ENCODE measurements around the gene ZBTB40. TPM values are rescaled to one million over a fixed set of nuclear protein-coding genes. Genes with fewer than 3 reads are reported as not detected.

Gene ZBTB40
- total and polyA plus RNA-seq, 10 of the 15 experiments (the other 5 are each of a cell fraction or from before 2014, with no cell fraction given) = 1.9 to 14.4 (median 9.0) TPM

DNA sequence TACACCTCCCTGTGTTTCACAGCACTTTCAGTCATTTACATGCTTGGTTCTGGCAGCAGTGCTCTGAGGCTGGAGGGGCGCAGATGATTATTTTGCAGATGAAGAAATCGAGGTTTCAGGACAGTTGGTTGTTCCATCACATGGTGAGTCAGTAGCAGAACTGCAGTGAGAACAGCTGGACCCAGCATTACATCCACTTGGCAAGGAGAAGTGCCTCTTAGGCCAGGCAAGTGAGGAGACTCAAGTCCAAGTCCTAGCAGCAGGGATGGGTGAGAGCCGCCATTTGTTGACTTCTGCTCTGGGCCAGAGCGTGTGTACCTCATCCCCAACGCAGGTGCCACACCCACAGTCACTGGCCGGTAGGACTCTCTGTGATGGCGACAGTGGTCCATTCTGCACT is 84.9 kb downstream of the ZBTB40 start:
- BruUV-seq (replicated peaks) = no TSS peak
- SMC1A ChIA-PET (ENCODE audit: uncharacterized antibody, unreplicated experiment) = no interaction called here

More for the DNA sequence above, 84.9 kb downstream of the ZBTB40 start:
- intact Hi-C loops (cut with micrococcal nuclease; ENCODE audit: unreplicated experiment) = no loop called here
- in situ Hi-C loops (cut with MboI) = no loop called here
- H3K36me3 ChIP-seq (ENCODE audit: control insufficient read depth in 2 of 2, insufficient read depth in 2 of 2, low read length in 1 of 2) = no peaks in the 10 kb centered on the region; a peak in 1 of 4 replicates
- no peaks in the 10 kb centered on the region for H3K27me3 ChIP-seq (replicated peaks in 1 of 2; ENCODE audit: control insufficient read depth in 2 of 2, insufficient read depth in 2 of 2, low read length in 1 of 2)
- WGBS (ENCODE audit: insufficient coverage, insufficient replicate concordance, low lambda C conversion rate, missing lambda C conversion rate) = 88% methylated on average over 7 of the region's 7 CpGs
- H3K4me2 ChIP-seq (ENCODE audit: control insufficient read depth, insufficient read depth) = no peak overlapping the region
- no peak for TF ChIP-seq BHLHE40 (IDR thresholded peaks at IDR 0.05; ENCODE audit: borderline replicate concordance in 1 of 2, low read depth in 2 of 2, low read length in 1 of 2)
- no peak for TF ChIP-seq RFX5 (IDR thresholded peaks at IDR 0.05; ENCODE audit: low read depth, low read length)
- no peak for TF ChIP-seq MXI1 (IDR thresholded peaks at IDR 0.05; ENCODE audit: low read depth, low read length)
- TF ChIP-seq, protein P1, sequence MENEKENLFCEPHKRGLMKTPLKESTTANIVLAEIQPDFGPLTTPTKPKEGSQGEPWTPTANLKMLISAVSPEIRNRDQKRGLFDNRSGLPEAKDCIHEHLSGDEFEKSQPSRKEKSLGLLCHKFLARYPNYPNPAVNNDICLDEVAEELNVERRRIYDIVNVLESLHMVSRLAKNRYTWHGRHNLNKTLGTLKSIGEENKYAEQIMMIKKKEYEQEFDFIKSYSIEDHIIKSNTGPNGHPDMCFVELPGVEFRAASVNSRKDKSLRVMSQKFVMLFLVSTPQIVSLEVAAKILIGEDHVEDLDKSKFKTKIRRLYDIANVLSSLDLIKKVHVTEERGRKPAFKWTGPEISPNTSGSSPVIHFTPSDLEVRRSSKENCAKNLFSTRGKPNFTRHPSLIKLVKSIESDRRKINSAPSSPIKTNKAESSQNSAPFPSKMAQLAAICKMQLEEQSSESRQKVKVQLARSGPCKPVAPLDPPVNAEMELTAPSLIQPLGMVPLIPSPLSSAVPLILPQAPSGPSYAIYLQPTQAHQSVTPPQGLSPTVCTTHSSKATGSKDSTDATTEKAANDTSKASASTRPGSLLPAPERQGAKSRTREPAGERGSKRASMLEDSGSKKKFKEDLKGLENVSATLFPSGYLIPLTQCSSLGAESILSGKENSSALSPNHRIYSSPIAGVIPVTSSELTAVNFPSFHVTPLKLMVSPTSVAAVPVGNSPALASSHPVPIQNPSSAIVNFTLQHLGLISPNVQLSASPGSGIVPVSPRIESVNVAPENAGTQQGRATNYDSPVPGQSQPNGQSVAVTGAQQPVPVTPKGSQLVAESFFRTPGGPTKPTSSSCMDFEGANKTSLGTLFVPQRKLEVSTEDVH (IDR thresholded peaks at IDR 0.05; ENCODE audit: low read depth, partially characterized antibody) = no peak
- no peak for TF ChIP-seq SIN3A (IDR thresholded peaks at IDR 0.05; ENCODE audit: low read depth, low read length)
- no peak for TF ChIP-seq RCOR1 (conservative IDR thresholded peaks at IDR 0.05; ENCODE audit: low read depth, low read length)
- no peak for TF ChIP-seq JUNB (IDR thresholded peaks at IDR 0.05)
- TF ChIP-seq, protein P2, sequence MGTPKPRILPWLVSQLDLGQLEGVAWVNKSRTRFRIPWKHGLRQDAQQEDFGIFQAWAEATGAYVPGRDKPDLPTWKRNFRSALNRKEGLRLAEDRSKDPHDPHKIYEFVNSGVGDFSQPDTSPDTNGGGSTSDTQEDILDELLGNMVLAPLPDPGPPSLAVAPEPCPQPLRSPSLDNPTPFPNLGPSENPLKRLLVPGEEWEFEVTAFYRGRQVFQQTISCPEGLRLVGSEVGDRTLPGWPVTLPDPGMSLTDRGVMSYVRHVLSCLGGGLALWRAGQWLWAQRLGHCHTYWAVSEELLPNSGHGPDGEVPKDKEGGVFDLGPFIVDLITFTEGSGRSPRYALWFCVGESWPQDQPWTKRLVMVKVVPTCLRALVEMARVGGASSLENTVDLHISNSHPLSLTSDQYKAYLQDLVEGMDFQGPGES (IDR thresholded peaks at IDR 0.05) = no peak
- no peak for TF ChIP-seq IRF4 (IDR thresholded peaks at IDR 0.05; ENCODE audit: low read depth, low read length)
- no peak for TF ChIP-seq TARDBP (IDR thresholded peaks at IDR 0.05; ENCODE audit: borderline replicate concordance)
- TF ChIP-seq, protein P3, sequence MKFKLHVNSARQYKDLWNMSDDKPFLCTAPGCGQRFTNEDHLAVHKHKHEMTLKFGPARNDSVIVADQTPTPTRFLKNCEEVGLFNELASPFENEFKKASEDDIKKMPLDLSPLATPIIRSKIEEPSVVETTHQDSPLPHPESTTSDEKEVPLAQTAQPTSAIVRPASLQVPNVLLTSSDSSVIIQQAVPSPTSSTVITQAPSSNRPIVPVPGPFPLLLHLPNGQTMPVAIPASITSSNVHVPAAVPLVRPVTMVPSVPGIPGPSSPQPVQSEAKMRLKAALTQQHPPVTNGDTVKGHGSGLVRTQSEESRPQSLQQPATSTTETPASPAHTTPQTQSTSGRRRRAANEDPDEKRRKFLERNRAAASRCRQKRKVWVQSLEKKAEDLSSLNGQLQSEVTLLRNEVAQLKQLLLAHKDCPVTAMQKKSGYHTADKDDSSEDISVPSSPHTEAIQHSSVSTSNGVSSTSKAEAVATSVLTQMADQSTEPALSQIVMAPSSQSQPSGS (IDR thresholded peaks at IDR 0.05; ENCODE audit: low read length) = no peak
- no peak for TF ChIP-seq ZNF24 (IDR thresholded peaks at IDR 0.05)
- no peak for TF ChIP-seq IKZF2 (IDR thresholded peaks at IDR 0.05)
- TF ChIP-seq ETV6 (conservative IDR thresholded peaks at IDR 0.05 in 1 of 2, IDR thresholded peaks at IDR 0.05 in 1 of 2; ENCODE audit: borderline replicate concordance in 1 of 2, low read depth in 1 of 2) = no peak
- TF ChIP-seq, protein P4, sequence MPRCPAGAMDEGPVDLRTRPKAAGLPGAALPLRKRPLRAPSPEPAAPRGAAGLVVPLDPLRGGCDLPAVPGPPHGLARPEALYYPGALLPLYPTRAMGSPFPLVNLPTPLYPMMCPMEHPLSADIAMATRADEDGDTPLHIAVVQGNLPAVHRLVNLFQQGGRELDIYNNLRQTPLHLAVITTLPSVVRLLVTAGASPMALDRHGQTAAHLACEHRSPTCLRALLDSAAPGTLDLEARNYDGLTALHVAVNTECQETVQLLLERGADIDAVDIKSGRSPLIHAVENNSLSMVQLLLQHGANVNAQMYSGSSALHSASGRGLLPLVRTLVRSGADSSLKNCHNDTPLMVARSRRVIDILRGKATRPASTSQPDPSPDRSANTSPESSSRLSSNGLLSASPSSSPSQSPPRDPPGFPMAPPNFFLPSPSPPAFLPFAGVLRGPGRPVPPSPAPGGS (IDR thresholded peaks at IDR 0.05; ENCODE audit: borderline replicate concordance, insufficient read depth, low read depth, low read length, poor library complexity, severe bottlenecking) = no peak
- TF ChIP-seq, protein P5, sequence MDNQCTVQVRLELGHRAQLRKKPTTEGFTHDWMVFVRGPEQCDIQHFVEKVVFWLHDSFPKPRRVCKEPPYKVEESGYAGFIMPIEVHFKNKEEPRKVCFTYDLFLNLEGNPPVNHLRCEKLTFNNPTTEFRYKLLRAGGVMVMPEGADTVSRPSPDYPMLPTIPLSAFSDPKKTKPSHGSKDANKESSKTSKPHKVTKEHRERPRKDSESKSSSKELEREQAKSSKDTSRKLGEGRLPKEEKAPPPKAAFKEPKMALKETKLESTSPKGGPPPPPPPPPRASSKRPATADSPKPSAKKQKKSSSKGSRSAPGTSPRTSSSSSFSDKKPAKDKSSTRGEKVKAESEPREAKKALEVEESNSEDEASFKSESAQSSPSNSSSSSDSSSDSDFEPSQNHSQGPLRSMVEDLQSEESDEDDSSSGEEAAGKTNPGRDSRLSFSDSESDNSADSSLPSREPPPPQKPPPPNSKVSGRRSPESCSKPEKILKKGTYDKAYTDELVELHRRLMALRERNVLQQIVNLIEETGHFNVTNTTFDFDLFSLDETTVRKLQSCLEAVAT (IDR thresholded peaks at IDR 0.05) = no peak
- no peak for TF ChIP-seq ZNF622 (IDR thresholded peaks at IDR 0.05)
- TF ChIP-seq RAD21 (IDR thresholded peaks at IDR 0.05; ENCODE audit: insufficient read depth, low read depth, low read length) = no peak
- no peak for DNase-seq (ENCODE audit: low read depth, low spot score)
- ChIA-PET CTCF (no interaction called here), RAD21 (ENCODE audit: unreplicated experiment) (no interaction called here), POLR2A (no interaction called here)
- H3K4me3 ChIP-seq = no peak overlapping the region
- no peak overlapping the region for H3K9ac ChIP-seq (ENCODE audit: control insufficient read depth, insufficient read depth, low read length)
- H3K79me2 ChIP-seq (ENCODE audit: control insufficient read depth, insufficient read depth, low read length) = no peaks in the 10 kb centered on the region
- no peak for FAIRE-seq
- H3K4me1 ChIP-seq (ENCODE audit: control insufficient read depth, insufficient read depth, low read length) = no peaks in the 10 kb centered on the region
- H3K9me3 ChIP-seq (replicated peaks; ENCODE audit: control insufficient read depth, insufficient read depth, low read length) = no peaks in the 10 kb centered on the region
- no peak overlapping the region for H3K27ac ChIP-seq (ENCODE audit: control insufficient read depth, insufficient read depth)
- no peak for ATAC-seq
- no peak overlapping the region for H2AFZ ChIP-seq (ENCODE audit: control insufficient read depth, low read depth, low read length)
- no peaks in the 10 kb centered on the region for H4K20me1 ChIP-seq (ENCODE audit: control insufficient read depth, insufficient read depth)

Data from GM12878 (cell line).